ENCODE results near the gene ZBTB6.
"Not testable (repeated sequence)": the region's sequence is repeated elsewhere in the genome, so short reads cannot be mapped to it uniquely, and the experiment has no call there.

ZBTB6 gene

DNA sequence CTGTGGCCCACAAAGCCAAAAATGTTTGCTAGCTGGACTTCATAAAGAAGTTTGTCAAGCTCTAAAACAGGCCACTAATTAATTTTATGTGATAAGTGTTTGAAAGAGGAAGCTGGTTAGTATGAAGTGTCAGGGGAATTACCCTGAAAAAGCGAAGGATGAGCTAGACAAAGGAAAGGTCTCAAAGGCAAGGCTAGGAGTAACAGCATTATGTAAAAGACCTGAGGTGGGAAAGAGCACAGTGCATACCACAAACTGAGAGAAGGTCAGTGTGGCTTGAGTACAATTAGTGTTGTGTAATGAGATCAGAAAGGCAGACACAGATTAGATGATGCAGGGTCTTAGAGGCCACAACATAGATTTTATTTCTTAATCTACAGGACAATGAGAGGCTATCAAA is 37.6 kb downstream of the ZBTB6 start:
- Histone ChIP-seq H3K27ac (ENCODE audit: low read depth, low read length) (no peak overlapping the region), H3K27me3 (ENCODE audit: insufficient read depth, low read length) (no peaks in the 10 kb centered on the region), H3K9ac (ENCODE audit: low read depth, low read length) (no peak overlapping the region), H3K9me3 (ENCODE audit: insufficient read depth, low read depth, low read length) (no peaks in the 10 kb centered on the region), H3K4me1 (ENCODE audit: insufficient read depth, low read length) (no peaks in the 10 kb centered on the region), H3K4me3 (ENCODE audit: low read length) (no peak overlapping the region), H3K36me3 (ENCODE audit: insufficient read depth, low read length) (peaks cover 99% of the 10 kb centered on the region)
- 94% methylated on average over 1 of the region's 1 CpG for WGBS

GRCh38 chr9:122867276-122867675 is 45.8 kb downstream of the ZBTB6 start:
- H3K9me3 ChIP-seq (ENCODE audit: insufficient read depth, low read depth, low read length); H3K9ac ChIP-seq (ENCODE audit: low read depth, low read length); H3K27ac ChIP-seq (ENCODE audit: low read depth, low read length); H3K4me3 ChIP-seq (ENCODE audit: low read length); H3K4me1 ChIP-seq (ENCODE audit: insufficient read depth, low read length); H3K27me3 ChIP-seq (ENCODE audit: insufficient read depth, low read length): not testable (repeated sequence)
- H3K36me3 ChIP-seq (ENCODE audit: insufficient read depth, low read length): peaks cover 67% of the 10 kb centered on the region
- WGBS: 100% methylated on average over 5 of the region's 27 CpGs

- no peak overlapping the region for H3K4me3 ChIP-seq (ENCODE audit: low read length)
- WGBS: no CpG with 5 or more reads among the region's 5 CpGs
Observed at GRCh38 chr9:122866079-122866478, 47.0 kb downstream of the ZBTB6 start.

DNA sequence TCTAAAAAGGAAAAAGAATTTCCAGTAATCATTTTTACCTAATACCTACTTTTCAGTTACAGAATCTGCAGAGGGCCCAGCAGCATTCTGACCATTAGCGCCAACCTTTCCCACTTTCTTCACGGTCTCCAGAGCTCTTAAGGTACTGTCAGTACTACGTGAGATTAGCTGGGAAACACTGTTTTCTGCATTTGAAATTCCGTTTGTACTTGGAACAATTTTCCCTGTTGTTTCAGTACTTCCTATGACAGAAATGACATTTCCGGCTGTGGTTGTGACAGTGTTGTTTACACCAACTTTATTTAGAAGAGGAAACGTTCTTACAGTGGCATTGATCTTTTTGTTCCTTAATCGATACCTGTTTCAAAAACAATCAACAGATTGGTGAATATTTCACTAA is 47.8 kb downstream of the ZBTB6 start:
- Histone ChIP-seq H3K36me3 (ENCODE audit: insufficient read depth, low read length) (peaks cover 67% of the 10 kb centered on the region), H3K4me3 (ENCODE audit: low read length) (no peak overlapping the region), H3K4me1 (ENCODE audit: insufficient read depth, low read length) (no peaks in the 10 kb centered on the region), H3K9ac (ENCODE audit: low read depth, low read length) (no peak overlapping the region), H3K9me3 (ENCODE audit: insufficient read depth, low read depth, low read length) (no peaks in the 10 kb centered on the region; the same call in 1 of the 2 replicates), H3K27me3 (ENCODE audit: insufficient read depth, low read length) (no peaks in the 10 kb centered on the region), H3K27ac (ENCODE audit: low read depth, low read length) (no peak overlapping the region)
- WGBS: 93% methylated on average over 7 of the region's 7 CpGs

More at GRCh38 chr9:122866079-122866478, 47.0 kb downstream of the ZBTB6 start:
- Histone ChIP-seq H3K9ac (ENCODE audit: low read depth, low read length) (no peak overlapping the region), H3K27me3 (ENCODE audit: insufficient read depth, low read length) (no peaks in the 10 kb centered on the region), H3K9me3 (ENCODE audit: insufficient read depth, low read depth, low read length) (no peaks in the 10 kb centered on the region; the same call in 1 of the 2 replicates), H3K4me1 (ENCODE audit: insufficient read depth, low read length) (no peaks in the 10 kb centered on the region), H3K27ac (ENCODE audit: low read depth, low read length) (no peak overlapping the region), H3K36me3 (ENCODE audit: insufficient read depth, low read length) (peaks cover 67% of the 10 kb centered on the region)

DNA sequence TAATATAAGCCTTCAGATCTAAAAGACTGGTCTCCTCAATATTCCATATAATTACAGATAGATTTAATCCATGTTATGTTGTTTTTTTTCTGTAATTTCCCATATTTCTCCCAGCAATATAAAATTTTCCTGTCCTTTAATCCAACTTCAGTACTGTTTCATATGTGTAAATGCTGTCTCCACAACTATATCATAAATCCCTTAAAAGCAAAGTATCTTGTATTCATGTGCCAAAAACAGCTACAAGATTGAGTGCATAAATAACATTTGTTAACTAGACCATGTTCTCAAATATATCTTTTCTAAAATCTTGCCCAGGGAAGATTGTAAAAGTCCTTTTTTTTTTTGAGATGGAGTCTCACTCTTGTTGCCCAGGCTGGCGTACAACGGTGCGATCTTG is 49.7 kb downstream of the ZBTB6 start:
- Histone ChIP-seq H3K9me3 (ENCODE audit: insufficient read depth, low read depth, low read length) (no peaks in the 10 kb centered on the region), H3K36me3 (ENCODE audit: insufficient read depth, low read length) (peaks cover 69% of the 10 kb centered on the region)
- 99% methylated on average over 3 of the region's 3 CpGs for WGBS

GRCh38 chr9:122860319-122861142 is 52.6 kb downstream of the ZBTB6 start:
- peaks cover 92% of the 10 kb centered on the region for H3K36me3 ChIP-seq (ENCODE audit: insufficient read depth, low read length)
- H3K4me1 ChIP-seq (ENCODE audit: insufficient read depth, low read length): no peaks in the 10 kb centered on the region
- no peaks in the 10 kb centered on the region for H3K9me3 ChIP-seq (ENCODE audit: insufficient read depth, low read depth, low read length)
- H3K9ac ChIP-seq (ENCODE audit: low read depth, low read length): no peak overlapping the region
- WGBS: 96% methylated on average over 8 of the region's 8 CpGs
- no peaks in the 10 kb centered on the region for H3K27me3 ChIP-seq (ENCODE audit: insufficient read depth, low read length)
- H3K4me3 ChIP-seq (ENCODE audit: low read length): no peak overlapping the region
- no peak overlapping the region for H3K27ac ChIP-seq (ENCODE audit: low read depth, low read length)

More for the DNA sequence above, 49.7 kb downstream of the ZBTB6 start:
- Histone ChIP-seq H3K4me3 (ENCODE audit: low read length) (no peak overlapping the region), H3K27ac (ENCODE audit: low read depth, low read length) (no peak overlapping the region), H3K4me1 (ENCODE audit: insufficient read depth, low read length) (no peaks in the 10 kb centered on the region), H3K27me3 (ENCODE audit: insufficient read depth, low read length) (no peaks in the 10 kb centered on the region), H3K9ac (ENCODE audit: low read depth, low read length) (no peak overlapping the region)
